A549 (cell line): Measurements from ENCODE around the gene KSR2. TPM values are rescaled to one million over a fixed set of nuclear protein-coding genes. Genes with fewer than 3 reads are reported as not detected.

Source experiments
- ATAC-seq, 2 experiments: fragments of 200-7000 bp in 1 of 2; fragments of >200 bp in 1 of 2; cut with Nextera tagmentation in 1 of 2; cut with Tn5 transposase in 1 of 2; 3 replicates each; pipeline versions ENCODE4 v1.8.0 to v1.9.1; 2018 to 2020; ENCODE audit warnings: mild to moderate bottlenecking in 1 of 2, moderate library complexity in 1 of 2
- CTCF ChIA-PET: fragments of 300-600 bp; sonication (Branson Sonifier 250); formaldehyde crosslinking; extraction: SDS; loops from one replicate; lab custom pipeline; 2021; ENCODE audit warnings: antibody characterized with exemption, inconsistent platforms; lab: Yijun Ruan, JAX
- POLR2A ChIA-PET: fragments of 350-600 bp; formaldehyde crosslinking; extraction: SDS; loops from one replicate; lab custom pipeline; 2021; ENCODE audit warnings: antibody characterized with exemption, inconsistent platforms; lab: Yijun Ruan, JAX
- DNase-seq, 2 experiments: peaks; one replicate each; pipeline versions ENCODE4 v3.0.0 to v3.0.0-alpha.2; 2011 to 2016; ENCODE audit warnings: low read depth in 1 of 2, low spot score in 1 of 2
- FAIRE-seq: peaks from 2 replicates; lab custom pipeline; 2011; peaks lifted over from hg19 to GRCh38; lab: Jason Lieb, UNC
- H3K27ac ChIP-seq, 2 experiments: fragments of >200 bp; sonication (Bioruptor Twin); formaldehyde crosslinking; 3 replicates each; pipeline ENCODE4 v1.5.1; 2016 to 2017
- H3K4me1 ChIP-seq: fragments of >200 bp; sonication (Bioruptor Twin); formaldehyde crosslinking; 3 replicates; pipeline ENCODE4 v1.6.1; 2016
- H3K4me2 ChIP-seq: fragments of >200 bp; sonication (Bioruptor Twin); formaldehyde crosslinking; 3 replicates; pipeline ENCODE4 v1.6.1; 2016
- H3K4me3 ChIP-seq: fragments of >200 bp; sonication (Bioruptor Twin); formaldehyde crosslinking; 3 replicates; pipeline ENCODE4 v1.5.1; 2016
- H3K9me3 ChIP-seq: fragments of >200 bp; sonication (Bioruptor Twin); formaldehyde crosslinking; 3 replicates; pipeline ENCODE4 v1.6.1; 2016
- CBX2 ChIP-seq: fragments of 200-600 bp; sonication (generic); IDR thresholded peaks from 2 replicates; pipeline ENCODE4 v1.6.1; 2016; ENCODE audit warnings: low read depth, mild to moderate bottlenecking, borderline replicate concordance
- CBX8 ChIP-seq: fragments of 200-600 bp; sonication (generic); IDR thresholded peaks from 2 replicates; pipeline ENCODE4 v1.6.1; 2016
- CEBPB ChIP-seq, 2 experiments: fragments of >200 bp in 1 of 2; sonication (Bioruptor Twin) in 1 of 2; formaldehyde crosslinking in 1 of 2; IDR thresholded peaks; 2 replicates each; pipeline ENCODE4 v1.6.1; 2012 to 2016
- CHD2 ChIP-seq: fragments of 150-350 bp; IDR thresholded peaks from 2 replicates; pipeline ENCODE4 v1.6.1; 2014; ENCODE audit warnings: low read length; ENCODE audit not compliant: partially characterized antibody
- E2F6 ChIP-seq: IDR thresholded peaks from 2 replicates; pipeline ENCODE4 v1.6.1; 2012; ENCODE audit warnings: low read depth, borderline replicate concordance
- EHF ChIP-seq: fragments of 250-450 bp; sonication (Bioruptor Pico); IDR thresholded peaks from 2 replicates; pipeline ENCODE4 v1.5.0; 2020; ENCODE audit warnings: mild to moderate bottlenecking
- ESRRA ChIP-seq: fragments of 150-350 bp; IDR thresholded peaks from 2 replicates; pipeline ENCODE4 v1.6.1; 2014; ENCODE audit warnings: mild to moderate bottlenecking, low read length, borderline replicate concordance
- FOSB ChIP-seq: fragments of 250-450 bp; sonication (Bioruptor Pico); IDR thresholded peaks from 2 replicates; pipeline ENCODE4 v1.5.0; 2020; ENCODE audit warnings: mild to moderate bottlenecking, moderate library complexity
- HOXA7 ChIP-seq: fragments of 250-450 bp; sonication (Bioruptor Pico); IDR thresholded peaks from 2 replicates; pipeline ENCODE4 v1.5.0; 2020; ENCODE audit warnings: mild to moderate bottlenecking, moderate library complexity
- HOXB13 ChIP-seq: fragments of 250-450 bp; sonication (Bioruptor Pico); IDR thresholded peaks from 2 replicates; pipeline ENCODE4 v1.5.0; 2020; ENCODE audit warnings: low read depth, mild to moderate bottlenecking, moderate library complexity
- JUN ChIP-seq, 2 experiments: fragments of >200 bp; sonication (Bioruptor Twin); formaldehyde crosslinking; IDR thresholded peaks; 2 replicates in 1 of 2; 3 replicates in 1 of 2; pipeline ENCODE4 v1.6.1; 2016 to 2017
- JUNB ChIP-seq: fragments of >200 bp; sonication (Bioruptor Twin); formaldehyde crosslinking; IDR thresholded peaks from 2 replicates; pipeline ENCODE4 v1.6.1; 2016
- KDM1A ChIP-seq: fragments of 200-600 bp; sonication (generic); IDR thresholded peaks from 2 replicates; pipeline ENCODE4 v1.6.1; 2016; ENCODE audit warnings: low read depth, mild to moderate bottlenecking
- MAFK ChIP-seq: fragments of 450-650 bp; IDR thresholded peaks from 2 replicates; pipeline ENCODE4 v1.6.1; 2014; ENCODE audit not compliant: partially characterized antibody
- NPAS2 ChIP-seq: fragments of 250-450 bp; sonication (Bioruptor Pico); IDR thresholded peaks from 2 replicates; pipeline ENCODE4 v1.8.0; 2022; ENCODE audit warnings: mild to moderate bottlenecking, moderate library complexity, borderline replicate concordance
- NR3C1 ChIP-seq: fragments of >200 bp; sonication (Bioruptor Twin); formaldehyde crosslinking; IDR thresholded peaks from 3 replicates; pipeline ENCODE4 v1.6.1; 2017
- PHF8 ChIP-seq: fragments of 200-600 bp; sonication (generic); IDR thresholded peaks from 2 replicates; pipeline ENCODE4 v1.6.1; 2016; ENCODE audit warnings: low read depth, mild to moderate bottlenecking, antibody characterized with exemption, moderate library complexity, borderline replicate concordance
- POLR2A ChIP-seq: IDR thresholded peaks from 2 replicates; pipeline ENCODE4 v1.6.1; 2012; ENCODE audit warnings: mild to moderate bottlenecking, low read length
- POLR2AphosphoS2 ChIP-seq: conservative IDR thresholded peaks from 2 replicates; pipeline ENCODE4 v1.6.1; 2012; ENCODE audit warnings: low read length, improper control_type of control experiment, inconsistent platforms
- RARB ChIP-seq: fragments of 250-450 bp; sonication (Bioruptor Pico); IDR thresholded peaks from 2 replicates; pipeline ENCODE4 v1.8.0; 2021; ENCODE audit warnings: mild to moderate bottlenecking, moderate library complexity
- RNF2 ChIP-seq: fragments of 200-600 bp; sonication (generic); IDR thresholded peaks from 2 replicates; pipeline ENCODE4 v1.6.1; 2016; ENCODE audit warnings: low read depth, mild to moderate bottlenecking, antibody characterized with exemption, moderate library complexity, borderline replicate concordance
- SREBF2 ChIP-seq: fragments of 450-650 bp; IDR thresholded peaks from 2 replicates; pipeline ENCODE4 v1.6.1; 2014; ENCODE audit warnings: mild to moderate bottlenecking, moderate library complexity
- TP53 ChIP-seq: fragments of 250-450 bp; sonication (Bioruptor Pico); IDR thresholded peaks from 2 replicates; pipeline ENCODE4 v1.5.0; 2021; ENCODE audit warnings: mild to moderate bottlenecking, moderate library complexity
- ZFP36 ChIP-seq: fragments of 450-650 bp; IDR thresholded peaks from 2 replicates; pipeline ENCODE4 v1.6.1; 2014; ENCODE audit warnings: borderline replicate concordance; ENCODE audit not compliant: partially characterized antibody
- ZNF302 ChIP-seq: fragments of 250-450 bp; sonication (Bioruptor Pico); IDR thresholded peaks from 2 replicates; pipeline ENCODE4 v1.9.0; 2021; ENCODE audit warnings: inconsistent platforms, mild to moderate bottlenecking, moderate library complexity
- WGBS: methylation state at CpG from one replicate; pipeline ENCODE4 v1.1.6; 2017; ENCODE audit errors: missing lambda C conversion rate; 5-methylcytosine and 5-hydroxymethylcytosine counted together
- polyA plus RNA-seq, 4 experiments: library from polyadenylated mRNA; depleted of rRNA in 3 of 4; stranded (reverse); fragments of >200 nt; fragmentation: RNase III in 1 of 4; extraction: RNeasy Plus Mini Kit Qiagen cat#74134 plus additional on column Dnase treatment in 1 of 4; gene quantifications; 2 replicates in 3 of 4; 3 replicates in 1 of 4; pipeline ENCODE4 v1.2.3, GENCODE V29; 2011 to 2017
- TF ChIP-seq, protein P1 (sequence below): fragments of 250-450 bp; sonication (Bioruptor Pico); IDR thresholded peaks from 2 replicates; pipeline ENCODE4 v1.5.0; 2021; ENCODE audit warnings: mild to moderate bottlenecking, moderate library complexity, borderline replicate concordance
- TF ChIP-seq, protein P2 (sequence below): fragments of >200 bp; sonication (Bioruptor Twin); formaldehyde crosslinking; IDR thresholded peaks from 3 replicates; pipeline ENCODE4 v1.6.1; 2016
- TF ChIP-seq, protein P3 (sequence below): fragments of 150-350 bp; IDR thresholded peaks from 2 replicates; pipeline ENCODE4 v1.6.1; 2014; ENCODE audit warnings: low read depth, mild to moderate bottlenecking, low read length
- TF ChIP-seq, protein P4 (sequence below): IDR thresholded peaks from 2 replicates; pipeline ENCODE4 v1.6.1; 2012

The KSR2 gene
- polyA plus RNA-seq, 2 of the 4 experiments (the other 2 are of a cell fraction) = 0.37 to 1.2 TPM

GRCh38 chr12:117606024-117606423 lies 362.8 kb downstream of the KSR2 start:
- FAIRE-seq (no peak), ATAC-seq (no peak), DNase-seq (no peak)
- Histone ChIP-seq H3K27ac (no peak overlapping the region), H3K4me1 (no peaks in the 10 kb centered on the region), H3K4me3 (no peak overlapping the region), H3K9me3 (no peaks in the 10 kb centered on the region), H3K4me2 (no peak overlapping the region)
- CTCF ChIA-PET = no interaction called here
- POLR2A ChIA-PET = no interaction called here
- TF ChIP-seq HOXA7 (CRISPR knock-in tag) (no peak), EHF (CRISPR knock-in tag) (no peak), CBX2 (no peak), MAFK (no peak), CEBPB (IDR thresholded peaks at IDR 0.05) (no peak), CHD2 (no peak), ZFP36 (no peak), HOXB13 (CRISPR knock-in tag) (no peak), FOSB (no peak), PHF8 (no peak), RNF2 (no peak), NR3C1 (no peak), NPAS2 (CRISPR knock-in tag) (no peak), CBX8 (no peak), ZNF302 (CRISPR knock-in tag) (no peak), RARB (CRISPR knock-in tag) (no peak), TP53 (CRISPR knock-in tag) (no peak)
- TF ChIP-seq, protein P1, sequence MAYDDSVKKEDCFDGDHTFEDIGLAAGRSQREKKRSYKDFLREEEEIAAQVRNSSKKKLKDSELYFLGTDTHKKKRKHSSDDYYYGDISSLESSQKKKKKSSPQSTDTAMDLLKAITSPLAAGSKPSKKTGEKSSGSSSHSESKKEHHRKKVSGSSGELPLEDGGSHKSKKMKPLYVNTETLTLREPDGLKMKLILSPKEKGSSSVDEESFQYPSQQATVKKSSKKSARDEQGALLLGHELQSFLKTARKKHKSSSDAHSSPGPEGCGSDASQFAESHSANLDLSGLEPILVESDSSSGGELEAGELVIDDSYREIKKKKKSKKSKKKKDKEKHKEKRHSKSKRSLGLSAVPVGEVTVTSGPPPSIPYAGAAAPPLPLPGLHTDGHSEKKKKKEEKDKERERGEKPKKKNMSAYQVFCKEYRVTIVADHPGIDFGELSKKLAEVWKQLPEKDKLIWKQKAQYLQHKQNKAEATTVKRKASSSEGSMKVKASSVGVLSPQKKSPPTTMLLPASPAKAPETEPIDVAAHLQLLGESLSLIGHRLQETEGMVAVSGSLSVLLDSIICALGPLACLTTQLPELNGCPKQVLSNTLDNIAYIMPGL = no peak
- TF ChIP-seq, protein P2, sequence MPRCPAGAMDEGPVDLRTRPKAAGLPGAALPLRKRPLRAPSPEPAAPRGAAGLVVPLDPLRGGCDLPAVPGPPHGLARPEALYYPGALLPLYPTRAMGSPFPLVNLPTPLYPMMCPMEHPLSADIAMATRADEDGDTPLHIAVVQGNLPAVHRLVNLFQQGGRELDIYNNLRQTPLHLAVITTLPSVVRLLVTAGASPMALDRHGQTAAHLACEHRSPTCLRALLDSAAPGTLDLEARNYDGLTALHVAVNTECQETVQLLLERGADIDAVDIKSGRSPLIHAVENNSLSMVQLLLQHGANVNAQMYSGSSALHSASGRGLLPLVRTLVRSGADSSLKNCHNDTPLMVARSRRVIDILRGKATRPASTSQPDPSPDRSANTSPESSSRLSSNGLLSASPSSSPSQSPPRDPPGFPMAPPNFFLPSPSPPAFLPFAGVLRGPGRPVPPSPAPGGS = no peak
- TF ChIP-seq, protein P3, sequence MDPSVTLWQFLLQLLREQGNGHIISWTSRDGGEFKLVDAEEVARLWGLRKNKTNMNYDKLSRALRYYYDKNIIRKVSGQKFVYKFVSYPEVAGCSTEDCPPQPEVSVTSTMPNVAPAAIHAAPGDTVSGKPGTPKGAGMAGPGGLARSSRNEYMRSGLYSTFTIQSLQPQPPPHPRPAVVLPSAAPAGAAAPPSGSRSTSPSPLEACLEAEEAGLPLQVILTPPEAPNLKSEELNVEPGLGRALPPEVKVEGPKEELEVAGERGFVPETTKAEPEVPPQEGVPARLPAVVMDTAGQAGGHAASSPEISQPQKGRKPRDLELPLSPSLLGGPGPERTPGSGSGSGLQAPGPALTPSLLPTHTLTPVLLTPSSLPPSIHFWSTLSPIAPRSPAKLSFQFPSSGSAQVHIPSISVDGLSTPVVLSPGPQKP = no peak

GRCh38 chr12:117603316-117604113 lies 365.3 kb downstream of the KSR2 start:
- no peak for DNase-seq
- TF ChIP-seq FOSB = no peak
- TF ChIP-seq E2F6 = no peak
- TF ChIP-seq ESRRA = no peak
- TF ChIP-seq, protein P4, sequence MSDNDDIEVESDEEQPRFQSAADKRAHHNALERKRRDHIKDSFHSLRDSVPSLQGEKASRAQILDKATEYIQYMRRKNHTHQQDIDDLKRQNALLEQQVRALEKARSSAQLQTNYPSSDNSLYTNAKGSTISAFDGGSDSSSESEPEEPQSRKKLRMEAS = no peak
- TF ChIP-seq, protein P2 = no peak
- no peak for TF ChIP-seq JUN (IDR thresholded peaks at IDR 0.05)
- no peak for TF ChIP-seq POLR2A
- TF ChIP-seq, protein P3 = no peak
- TF ChIP-seq KDM1A = no peak
- no peak for TF ChIP-seq ZFP36
- TF ChIP-seq POLR2AphosphoS2 = no peak
- TF ChIP-seq SREBF2 = no peak
- TF ChIP-seq ZNF302 (CRISPR knock-in tag) = no peak
- TF ChIP-seq JUNB = no peak
- TF ChIP-seq, all 56 proteins: peak for 0
- Histone ChIP-seq H3K9me3 (no peaks in the 10 kb centered on the region), H3K27ac (no peak overlapping the region), H3K4me2 (no peak overlapping the region), H3K4me1 (no peaks in the 10 kb centered on the region), H3K4me3 (no peak overlapping the region)
- POLR2A ChIA-PET = no interaction called here
- ATAC-seq (no peak), FAIRE-seq (no peak)
- 38% methylated on average over 4 of the region's 4 CpGs for WGBS
- CTCF ChIA-PET = interaction anchor here (0.6 to 2.0 kb wide), 2 partner anchors 16 to 228 kb away, joined by 3 to 9 read pairs; no protein-coding TSS in a partner anchor
